CD8-positive, alpha-beta memory T cell (primary cell): Measurements from ENCODE around the gene SPPL3. TPM values are rescaled to one million over a fixed set of nuclear protein-coding genes. Genes with fewer than 3 reads are reported as not detected.

Source experiments
- CTCF ChIA-PET: fragments of 350-600 bp; sonication (Branson Sonifier 250); formaldehyde crosslinking; loops from one replicate; lab custom pipeline; 2021; ENCODE audit warnings: antibody characterized with exemption; lab: Charles Lee
- POLR2A ChIA-PET: fragments of 350-600 bp; sonication (Branson Sonifier 250); formaldehyde crosslinking; loops from one replicate; lab custom pipeline; 2021; ENCODE audit warnings: antibody characterized with exemption; lab: Charles Lee
- DNase-seq, 5 donors: peaks; one replicate each; pipeline versions ENCODE4 v3.0.0 to v3.0.0-alpha.2; 2020 to 2022; ENCODE audit warnings: mixed read lengths in 1 of 5
- H3K27ac ChIP-seq: one replicate; pipeline ENCODE4 v1.7.0; 2013; ENCODE audit warnings: low read depth, mild to moderate bottlenecking, low read length, moderate library complexity
- H3K27me3 ChIP-seq: 2 replicates; pipeline ENCODE4 v1.7.0; 2013; ENCODE audit warnings: low read length, mild to moderate bottlenecking; ENCODE audit not compliant: insufficient read depth, poor library complexity, severe bottlenecking
- H3K36me3 ChIP-seq: 2 replicates; pipeline ENCODE4 v1.7.0; 2013; ENCODE audit warnings: mild to moderate bottlenecking, low read length, moderate library complexity; ENCODE audit not compliant: insufficient read depth
- H3K4me1 ChIP-seq: 2 replicates; pipeline ENCODE4 v1.7.0; 2013; ENCODE audit warnings: mild to moderate bottlenecking, low read length, moderate library complexity; ENCODE audit not compliant: insufficient read depth
- H3K4me3 ChIP-seq: 2 replicates; pipeline ENCODE4 v1.7.0; 2013; ENCODE audit warnings: mild to moderate bottlenecking, low read length
- H3K9me3 ChIP-seq: 2 replicates; pipeline ENCODE4 v1.7.0; 2013; ENCODE audit warnings: mild to moderate bottlenecking, low read length
- H3K27ac Mint-ChIP-seq, 8 donors: one replicate each; pipeline ENCODE4 v1.8.0; 2020 to 2021; ENCODE audit warnings: mixed read lengths in 8 of 8, mild to moderate bottlenecking in 6 of 8, inconsistent platforms in 3 of 8, moderate library complexity in 3 of 8
- H3K27me3 Mint-ChIP-seq, 2 donors: one replicate each; pipeline ENCODE4 v1.8.0; 2020 to 2021; ENCODE audit warnings: mixed read lengths in 2 of 2, mild to moderate bottlenecking in 1 of 2, moderate library complexity in 1 of 2
- H3K36me3 Mint-ChIP-seq, 3 donors: one replicate each; pipeline ENCODE4 v1.8.0; 2020 to 2021; ENCODE audit warnings: mixed read lengths in 3 of 3, inconsistent platforms in 1 of 3, mild to moderate bottlenecking in 1 of 3
- H3K4me1 Mint-ChIP-seq, 3 donors: one replicate each; pipeline ENCODE4 v1.8.0; 2020 to 2021; ENCODE audit warnings: mixed read lengths in 3 of 3, inconsistent platforms in 1 of 3, mild to moderate bottlenecking in 1 of 3
- H3K4me3 Mint-ChIP-seq, 7 donors: one replicate each; pipeline ENCODE4 v1.8.0; 2020 to 2021; ENCODE audit warnings: mixed read lengths in 7 of 7, mild to moderate bottlenecking in 6 of 7, moderate library complexity in 4 of 7, inconsistent platforms in 2 of 7
- H3K9me3 Mint-ChIP-seq, 5 donors: one replicate each; pipeline ENCODE4 v1.8.0; 2020 to 2022; ENCODE audit warnings: mixed read lengths in 5 of 5, mild to moderate bottlenecking in 3 of 5, moderate library complexity in 2 of 5, inconsistent platforms in 1 of 5
- polyA plus RNA-seq: library from polyadenylated mRNA; unstranded; fragments of 300-500 nt; fragmentation: Illumina TruSeq; gene quantifications from one replicate; pipeline ENCODE4 v1.2.3, GENCODE V29; 2021
- total RNA-seq, 2 experiments: library from RNA; stranded (reverse); gene quantifications; one replicate each; pipeline ENCODE4 v1.2.3, GENCODE V29; 2021

The SPPL3 gene
- total and polyA plus RNA-seq, 3 experiments from 2014 or later = 33.1 to 35.6 (median 34.9) TPM

DNA sequence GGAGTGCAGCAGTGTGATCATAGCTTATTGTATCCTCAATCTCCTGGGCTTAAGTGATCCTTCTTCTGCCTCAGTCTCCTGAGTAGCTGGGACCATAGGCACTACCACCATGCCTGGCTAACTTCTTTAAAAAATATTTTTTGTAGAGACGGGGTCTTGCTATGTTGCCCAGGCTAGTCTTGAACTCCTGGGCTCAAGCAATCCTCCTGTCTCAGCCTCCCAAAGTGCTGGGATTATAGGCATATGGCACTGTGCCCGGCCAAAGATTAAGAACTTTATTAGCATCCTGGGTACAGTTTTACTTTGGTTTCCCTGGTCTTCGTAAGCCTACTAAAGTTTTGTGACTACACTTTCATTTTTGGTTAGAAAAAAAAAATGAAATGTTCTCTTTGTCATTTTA is 94.1 kb downstream of the SPPL3 start:
- H3K4me1 Mint-ChIP-seq = peaks cover 27 to 48% (median 35%) of the 10 kb centered on the region in 3 donors

DNA sequence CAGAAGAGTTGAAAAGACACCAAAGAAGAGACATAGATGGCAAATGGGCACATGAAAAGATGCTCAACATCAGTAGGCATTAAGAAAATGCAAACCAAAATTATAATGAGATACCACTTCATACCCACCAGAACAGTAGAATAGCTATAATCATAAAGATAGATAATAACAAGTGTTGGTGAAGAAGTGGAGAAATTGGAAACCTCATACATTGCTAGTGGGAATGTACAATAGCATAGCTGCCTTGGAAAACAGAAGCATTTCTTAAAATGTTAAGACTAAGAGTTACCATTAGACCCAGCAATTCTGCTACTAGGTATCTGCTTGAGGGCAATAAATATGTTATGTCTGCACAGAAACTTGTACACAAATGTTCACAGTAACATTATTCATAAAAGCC is 99.7 kb downstream of the SPPL3 start:
- no peaks in the 10 kb centered on the region for H3K4me1 ChIP-seq
- no peak for DNase-seq
- Mint-ChIP-seq H3K9me3 (no peaks in the 10 kb centered on the region), H3K36me3 (peaks cover 5 to 25% (median 6%) of the 10 kb centered on the region in 3 donors), H3K4me1 (peaks cover 20 to 57% (median 42%) of the 10 kb centered on the region in 3 donors), H3K27me3 (no peaks in the 10 kb centered on the region), H3K27ac (no peak overlapping the region), H3K4me3 (no peak overlapping the region)
- no peaks in the 10 kb centered on the region for H3K27me3 ChIP-seq
- H3K27ac ChIP-seq = no peak overlapping the region
- CTCF ChIA-PET = no interaction called here
- no peaks in the 10 kb centered on the region for H3K9me3 ChIP-seq
- POLR2A ChIA-PET = no interaction called here
- no peak overlapping the region for H3K4me3 ChIP-seq
- H3K36me3 ChIP-seq = peaks cover 2% of the 10 kb centered on the region

More for the DNA sequence above, 94.1 kb downstream of the SPPL3 start:
- peaks cover 2 to 36% (median 5%) of the 10 kb centered on the region in 3 donors for H3K36me3 Mint-ChIP-seq
- no peak for DNase-seq
- Histone ChIP-seq H3K4me1 (no peaks in the 10 kb centered on the region), H3K36me3 (peaks cover 4% of the 10 kb centered on the region), H3K27ac (no peak overlapping the region), H3K9me3 (no peaks in the 10 kb centered on the region), H3K4me3 (no peak overlapping the region), H3K27me3 (no peaks in the 10 kb centered on the region)
- H3K4me3 Mint-ChIP-seq = no peak overlapping the region
- H3K27ac Mint-ChIP-seq = peak overlapping the region in 4 of 8 donors; percentile 5 to 73 (median 52)
- H3K9me3 Mint-ChIP-seq = no peaks in the 10 kb centered on the region
- ChIA-PET POLR2A (no interaction called here), CTCF (no interaction called here)
- H3K27me3 Mint-ChIP-seq = no peaks in the 10 kb centered on the region

DNA sequence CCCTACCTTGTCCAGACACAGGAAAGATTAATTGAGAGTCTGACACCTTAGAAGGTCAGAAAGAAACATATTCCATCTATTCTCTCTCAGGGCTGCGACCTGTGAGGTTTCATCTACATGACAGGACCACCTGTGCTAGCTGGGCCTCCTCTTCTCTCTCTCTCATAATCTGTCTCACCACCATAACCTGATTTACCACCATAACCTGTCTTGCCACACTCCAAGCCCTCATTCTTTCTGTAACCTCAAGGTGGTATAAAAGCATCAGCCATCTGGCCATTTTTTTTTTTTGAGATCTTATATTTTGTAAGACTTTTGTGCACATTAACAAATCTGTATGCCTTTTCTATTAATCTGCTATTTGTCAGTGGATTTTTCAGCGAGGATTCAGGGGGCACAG is 103.0 kb downstream of the SPPL3 start:
- no peak overlapping the region for H3K27ac ChIP-seq
- peaks cover 16 to 26% (median 18%) of the 10 kb centered on the region in 3 donors for H3K36me3 Mint-ChIP-seq
- H3K27me3 ChIP-seq = no peaks in the 10 kb centered on the region
- H3K9me3 Mint-ChIP-seq = peaks cover 6 to 14% (median 10%) of the 10 kb centered on the region in 5 donors
- peaks cover 22 to 67% (median 50%) of the 10 kb centered on the region in 3 donors for H3K4me1 Mint-ChIP-seq
- H3K27ac Mint-ChIP-seq = peak overlapping the region in 5 of 8 donors; percentile 7 to 42 (median 17)
- no peaks in the 10 kb centered on the region for H3K9me3 ChIP-seq
- H3K4me3 ChIP-seq = no peak overlapping the region
- POLR2A ChIA-PET = no interaction called here
- no peaks in the 10 kb centered on the region for H3K36me3 ChIP-seq
- CTCF ChIA-PET = no interaction called here
- no peak for DNase-seq
- H3K27me3 Mint-ChIP-seq = no peaks in the 10 kb centered on the region
- no peak overlapping the region for H3K4me3 Mint-ChIP-seq
- no peaks in the 10 kb centered on the region for H3K4me1 ChIP-seq

DNA sequence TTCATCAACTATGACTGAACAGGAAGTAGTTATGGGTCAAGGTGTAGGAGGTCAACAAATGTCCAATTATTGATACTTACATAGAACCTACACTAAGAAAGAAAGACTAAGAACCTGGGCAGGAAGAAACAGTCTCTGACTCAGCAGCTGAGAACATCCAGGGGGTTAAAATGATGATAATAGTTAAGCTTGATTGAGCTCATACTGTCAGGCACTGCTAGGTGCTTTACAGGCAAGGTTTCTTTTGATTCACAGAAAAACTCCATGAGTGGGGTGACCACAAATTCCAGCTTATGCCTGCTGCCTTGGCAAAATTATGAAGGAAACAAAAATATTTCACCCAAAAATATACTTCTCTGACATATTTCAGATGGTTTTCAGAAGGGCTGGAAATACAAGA is 103.5 kb downstream of the SPPL3 start:
- H3K4me1 ChIP-seq = no peaks in the 10 kb centered on the region
- Mint-ChIP-seq H3K27ac (peak overlapping the region in 3 of 8 donors; percentile 10 to 70 (median 26)), H3K9me3 (peaks cover 11 to 19% (median 14%) of the 10 kb centered on the region in 5 donors), H3K4me3 (no peak overlapping the region), H3K4me1 (peaks cover 22 to 67% (median 52%) of the 10 kb centered on the region in 3 donors), H3K36me3 (peaks cover 20 to 27% (median 20%) of the 10 kb centered on the region in 3 donors), H3K27me3 (no peaks in the 10 kb centered on the region)
- ChIA-PET CTCF (no interaction called here), POLR2A (no interaction called here)
- no peaks in the 10 kb centered on the region for H3K36me3 ChIP-seq
- H3K9me3 ChIP-seq = no peaks in the 10 kb centered on the region
- no peak overlapping the region for H3K4me3 ChIP-seq
- no peak for DNase-seq
- H3K27me3 ChIP-seq = no peaks in the 10 kb centered on the region
- H3K27ac ChIP-seq = no peak overlapping the region

DNA sequence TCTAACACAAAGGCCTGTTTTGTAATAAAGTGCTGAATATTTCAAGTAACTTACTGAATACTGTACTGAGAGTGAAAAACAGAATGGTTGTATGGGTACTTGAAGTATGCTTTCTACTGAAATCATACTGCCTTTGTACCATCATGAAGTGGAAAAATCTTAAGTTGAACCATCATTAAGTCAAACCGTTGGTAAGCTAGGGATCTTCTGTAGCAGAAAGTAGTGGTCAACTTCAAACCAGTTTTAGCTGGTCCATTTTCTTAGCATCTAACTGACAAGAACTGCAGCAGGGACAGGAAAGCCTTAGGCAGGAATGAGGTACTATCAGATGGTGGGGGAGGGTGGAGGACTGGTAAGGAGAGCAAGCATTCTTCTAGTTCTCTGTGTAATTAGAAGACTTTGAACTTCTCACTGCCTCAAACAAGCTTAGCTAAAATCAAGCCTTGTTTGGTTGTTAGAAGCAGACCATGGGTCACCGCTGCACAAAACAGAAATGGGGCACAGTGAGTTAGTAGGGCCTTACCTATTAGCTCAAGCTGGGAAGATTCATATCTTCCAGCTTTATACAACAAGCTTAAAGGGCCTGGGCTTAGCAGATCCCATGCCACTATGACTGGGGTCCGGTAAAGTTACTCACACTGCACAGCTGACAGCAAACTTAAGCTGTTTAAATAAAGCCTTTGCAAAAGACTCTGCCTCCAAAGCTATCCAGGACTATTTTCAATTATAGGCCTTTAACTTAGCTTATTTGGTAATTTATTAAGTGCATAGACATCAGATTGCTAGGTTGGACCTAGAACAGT is 104.7 kb downstream of the SPPL3 start:
- Mint-ChIP-seq H3K4me1 (peaks cover 20 to 59% (median 52%) of the 10 kb centered on the region in 3 donors), H3K27me3 (no peaks in the 10 kb centered on the region), H3K36me3 (peaks cover 26 to 36% (median 32%) of the 10 kb centered on the region in 3 donors), H3K9me3 (peaks cover 15 to 22% (median 20%) of the 10 kb centered on the region in 5 donors), H3K4me3 (no peak overlapping the region), H3K27ac (peak overlapping the region in 1 of 8 donors; percentile 7)
- no peaks in the 10 kb centered on the region for H3K27me3 ChIP-seq
- ChIA-PET POLR2A (no interaction called here), CTCF (interaction anchor here (1.2 kb wide), 1 partner anchor 172 kb away, joined by 3 read pairs; no protein-coding TSS in a partner anchor)
- no peak overlapping the region for H3K27ac ChIP-seq
- H3K4me1 ChIP-seq = no peaks in the 10 kb centered on the region
- no peak overlapping the region for H3K4me3 ChIP-seq
- no peaks in the 10 kb centered on the region for H3K9me3 ChIP-seq
- H3K36me3 ChIP-seq = no peaks in the 10 kb centered on the region
- DNase-seq = no peak

DNA sequence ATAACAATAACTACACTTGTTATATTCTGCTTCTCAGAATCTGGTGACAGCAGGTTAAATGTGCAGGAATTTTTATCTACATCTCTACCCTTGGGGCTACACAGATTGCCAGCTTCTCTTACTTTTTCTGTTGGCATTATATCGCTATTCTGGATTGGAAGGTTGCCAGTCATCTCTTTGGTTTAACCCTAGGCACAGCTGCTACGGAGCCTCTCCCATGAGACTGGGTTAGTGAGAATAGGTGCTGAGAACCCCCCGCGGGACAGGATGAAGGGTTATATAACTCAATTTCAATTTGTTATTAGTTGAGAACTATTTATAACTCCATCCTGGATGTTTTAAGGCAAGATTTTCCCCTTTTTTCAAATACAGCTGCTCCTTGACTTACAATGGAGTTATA is 105.5 kb downstream of the SPPL3 start:
- Mint-ChIP-seq H3K4me3 (no peak overlapping the region), H3K27me3 (no peaks in the 10 kb centered on the region), H3K36me3 (peaks cover 25 to 36% (median 36%) of the 10 kb centered on the region in 3 donors), H3K4me1 (peaks cover 16 to 51% (median 48%) of the 10 kb centered on the region in 3 donors), H3K9me3 (peaks cover 15 to 26% (median 21%) of the 10 kb centered on the region in 5 donors), H3K27ac (no peak overlapping the region)
- no peak overlapping the region for H3K27ac ChIP-seq
- H3K4me3 ChIP-seq = no peak overlapping the region
- ChIA-PET CTCF (interaction anchor here (1.2 kb wide), 1 partner anchor 173 kb away, joined by 3 read pairs; no protein-coding TSS in a partner anchor), POLR2A (no interaction called here)
- H3K27me3 ChIP-seq = no peaks in the 10 kb centered on the region
- H3K9me3 ChIP-seq = no peaks in the 10 kb centered on the region
- DNase-seq = no peak
- no peaks in the 10 kb centered on the region for H3K36me3 ChIP-seq
- H3K4me1 ChIP-seq = no peaks in the 10 kb centered on the region

DNA sequence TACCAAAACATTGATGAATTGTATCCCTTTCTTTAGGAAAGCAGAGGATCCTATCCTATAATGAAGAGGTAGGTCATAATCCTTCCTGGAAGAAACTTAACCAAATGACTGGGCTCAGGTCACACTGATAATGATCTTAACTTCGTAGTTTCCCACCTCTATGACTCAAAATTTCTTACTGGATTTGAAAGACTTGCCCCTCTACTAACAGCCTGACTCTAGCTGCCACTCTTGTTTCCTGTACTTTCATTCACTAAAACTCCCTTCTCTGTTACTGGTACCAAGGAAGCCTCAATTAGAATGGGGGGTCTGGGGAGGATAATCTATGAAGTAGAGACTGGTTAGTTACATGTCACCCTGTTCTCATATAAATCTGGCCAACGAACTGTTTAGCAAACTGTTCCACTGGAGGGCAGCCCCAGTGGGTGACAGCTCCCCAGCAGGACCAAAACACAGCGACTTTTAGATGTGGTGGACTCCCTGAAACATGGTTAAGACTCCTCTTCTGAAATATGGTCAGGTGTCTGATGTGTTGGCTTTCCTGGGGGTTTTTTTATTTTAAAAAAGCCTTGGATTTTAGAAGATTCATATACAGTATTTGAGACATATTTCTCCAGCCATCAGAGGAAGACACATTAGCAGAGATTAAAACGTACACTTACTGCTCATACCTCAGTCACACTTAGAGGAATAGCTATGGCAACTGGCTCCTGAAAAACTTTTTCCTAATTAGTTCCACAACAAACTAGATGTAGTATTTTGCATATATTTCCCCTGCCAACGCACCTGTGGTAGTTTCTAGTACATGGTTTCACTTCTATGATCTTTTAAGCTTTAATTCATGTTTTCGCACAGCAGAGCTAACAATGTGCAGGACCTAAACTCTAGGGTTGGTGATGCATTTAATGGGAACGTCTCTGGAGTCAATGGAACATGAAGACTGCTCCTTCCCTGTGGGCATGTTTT is 106.2 kb downstream of the SPPL3 start:
- H3K27ac ChIP-seq = no peak overlapping the region
- H3K27me3 ChIP-seq = no peaks in the 10 kb centered on the region
- Mint-ChIP-seq H3K36me3 (peaks cover 24 to 40% (median 34%) of the 10 kb centered on the region in 3 donors), H3K9me3 (peaks cover 15 to 29% (median 22%) of the 10 kb centered on the region in 5 donors), H3K4me3 (no peak overlapping the region), H3K27me3 (no peaks in the 10 kb centered on the region), H3K4me1 (peaks cover 12 to 51% (median 47%) of the 10 kb centered on the region in 3 donors), H3K27ac (peak overlapping the region in 3 of 8 donors; percentile 14 to 66 (median 54))
- no peaks in the 10 kb centered on the region for H3K9me3 ChIP-seq
- no peak overlapping the region for H3K4me3 ChIP-seq
- no peak for DNase-seq
- ChIA-PET CTCF (interaction anchor here (1.2 kb wide), 1 partner anchor 174 kb away, joined by 3 read pairs; no protein-coding TSS in a partner anchor), POLR2A (no interaction called here)
- H3K4me1 ChIP-seq = no peaks in the 10 kb centered on the region
- no peaks in the 10 kb centered on the region for H3K36me3 ChIP-seq
